GM12865 (cell line): ENCODE measurements around the gene SYNJ2.

Source experiments
- DNase-seq: peaks from one replicate; pipeline ENCODE4 v3.0.0; 2010; ENCODE audit warnings: low read depth
- H3K4me3 ChIP-seq: 2 replicates; pipeline ENCODE4 v1.5.1; 2011; ENCODE audit warnings: mild to moderate bottlenecking, low read depth, low read length, control low read depth
- TF ChIP-seq, protein P1 (sequence below): IDR thresholded peaks from 2 replicates; pipeline ENCODE4 v1.5.1; 2011; ENCODE audit warnings: low read length, control low read depth, low read depth, inconsistent platforms; ENCODE audit not compliant: insufficient read depth; ENCODE audit errors: missing control alignments

SYNJ2 gene

DNA sequence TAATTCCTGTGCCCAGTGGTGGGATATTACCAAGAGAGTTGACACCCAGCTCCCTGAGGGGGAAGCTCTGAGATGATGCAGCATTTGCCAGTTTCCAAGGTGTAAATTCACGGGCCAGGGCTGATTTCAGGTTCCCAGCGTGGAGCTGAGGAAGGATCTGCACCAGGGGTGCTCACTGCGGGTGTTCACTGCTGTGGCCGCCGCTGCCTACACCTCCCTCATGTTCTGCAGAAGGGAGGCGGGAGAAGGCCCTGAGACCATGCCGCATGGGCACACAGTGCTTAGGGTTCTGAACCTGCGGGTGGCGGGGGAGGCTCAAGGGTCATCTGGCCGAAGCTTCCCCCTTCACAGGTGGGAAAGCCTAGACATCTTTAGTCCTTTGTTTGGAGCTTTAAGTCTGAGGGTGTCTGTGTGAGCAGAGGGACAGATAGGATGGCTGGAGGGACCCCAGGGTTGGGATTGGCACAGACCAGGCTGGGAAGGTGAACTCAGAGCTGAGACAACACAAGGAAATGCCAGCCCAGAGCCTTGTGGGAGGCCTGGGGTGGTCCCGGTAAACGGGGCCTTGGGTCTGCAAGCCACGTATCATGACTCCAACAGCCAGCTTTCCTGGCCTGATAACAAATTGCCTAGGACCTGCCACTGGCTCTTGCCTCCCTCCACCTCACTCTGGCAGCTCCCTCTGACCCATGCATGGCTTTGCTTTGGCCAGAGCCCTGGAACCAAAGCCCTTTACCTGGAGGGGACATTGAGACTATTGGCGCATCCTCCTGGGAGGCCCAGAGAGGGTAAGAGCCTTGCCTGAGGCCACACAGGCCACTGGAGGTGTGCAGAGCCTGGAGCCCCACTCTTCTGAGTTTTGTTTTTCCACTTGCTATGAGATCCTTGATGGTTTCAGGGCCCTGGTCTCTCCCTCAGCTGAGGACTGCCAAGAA is 40.4 kb downstream of the SYNJ2 start:
- no peak overlapping the region for H3K4me3 ChIP-seq
- TF ChIP-seq, protein P1, sequence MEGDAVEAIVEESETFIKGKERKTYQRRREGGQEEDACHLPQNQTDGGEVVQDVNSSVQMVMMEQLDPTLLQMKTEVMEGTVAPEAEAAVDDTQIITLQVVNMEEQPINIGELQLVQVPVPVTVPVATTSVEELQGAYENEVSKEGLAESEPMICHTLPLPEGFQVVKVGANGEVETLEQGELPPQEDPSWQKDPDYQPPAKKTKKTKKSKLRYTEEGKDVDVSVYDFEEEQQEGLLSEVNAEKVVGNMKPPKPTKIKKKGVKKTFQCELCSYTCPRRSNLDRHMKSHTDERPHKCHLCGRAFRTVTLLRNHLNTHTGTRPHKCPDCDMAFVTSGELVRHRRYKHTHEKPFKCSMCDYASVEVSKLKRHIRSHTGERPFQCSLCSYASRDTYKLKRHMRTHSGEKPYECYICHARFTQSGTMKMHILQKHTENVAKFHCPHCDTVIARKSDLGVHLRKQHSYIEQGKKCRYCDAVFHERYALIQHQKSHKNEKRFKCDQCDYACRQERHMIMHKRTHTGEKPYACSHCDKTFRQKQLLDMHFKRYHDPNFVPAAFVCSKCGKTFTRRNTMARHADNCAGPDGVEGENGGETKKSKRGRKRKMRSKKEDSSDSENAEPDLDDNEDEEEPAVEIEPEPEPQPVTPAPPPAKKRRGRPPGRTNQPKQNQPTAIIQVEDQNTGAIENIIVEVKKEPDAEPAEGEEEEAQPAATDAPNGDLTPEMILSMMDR, result no peak
- no peak for DNase-seq

DNA sequence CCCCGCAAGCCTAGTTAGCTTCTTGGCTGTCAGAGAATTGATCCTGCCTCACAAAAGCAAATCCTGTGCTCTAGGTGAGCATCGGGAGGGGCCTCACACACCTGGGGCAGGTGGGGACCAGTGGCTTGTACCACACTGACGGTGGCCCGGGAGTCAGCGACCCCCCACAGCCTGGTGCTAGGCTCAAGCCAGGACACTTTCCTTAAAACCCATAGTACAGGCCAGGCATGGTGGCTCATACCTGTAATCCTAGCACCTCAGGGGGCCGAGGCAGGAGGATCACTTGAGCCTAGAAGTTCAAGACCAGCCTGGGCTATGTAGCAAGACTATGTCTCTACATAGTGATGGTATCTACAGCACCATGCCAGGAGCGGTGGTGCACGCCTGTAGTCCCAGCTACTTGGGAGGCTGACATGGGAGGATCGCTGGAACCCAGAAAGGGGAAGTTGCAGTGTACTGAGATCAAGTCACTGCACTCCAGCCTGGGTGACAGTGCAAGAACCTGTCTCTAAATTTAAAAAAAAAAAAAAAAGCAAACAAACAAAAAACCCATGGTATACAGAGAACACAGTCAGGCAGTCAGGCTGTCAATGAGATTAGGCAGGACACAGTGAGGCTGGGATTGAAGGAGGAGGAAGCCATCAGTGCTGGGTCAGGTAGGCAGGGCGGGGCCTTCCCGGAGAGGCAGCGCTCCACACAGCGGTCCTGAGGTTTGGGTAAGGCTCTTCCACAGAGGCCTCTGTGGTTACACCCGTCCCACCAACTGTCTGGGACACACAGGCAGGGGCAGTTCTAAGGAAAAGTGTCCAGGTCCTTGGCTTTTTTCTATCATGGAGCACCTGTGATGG is 41.3 kb downstream of the SYNJ2 start:
- TF ChIP-seq, protein P1, result no peak
- no peak for DNase-seq
- H3K4me3 ChIP-seq, result no peak overlapping the region

DNA sequence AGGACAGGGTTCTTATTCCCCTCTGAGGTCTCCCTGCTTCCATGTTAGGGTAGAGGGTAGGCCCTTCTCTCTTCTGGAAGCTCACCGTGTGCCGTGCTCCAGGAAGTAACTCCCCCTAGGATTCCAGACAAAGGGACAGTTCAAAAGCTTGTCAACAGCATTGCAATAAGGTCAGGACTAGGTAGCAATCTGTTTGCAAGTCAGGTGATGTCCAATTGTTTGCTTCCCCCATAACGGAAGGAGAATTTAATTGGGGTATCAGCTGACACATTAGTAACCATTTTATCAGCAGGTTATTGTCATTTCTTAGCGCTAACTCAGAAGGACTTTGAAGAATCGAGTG is 41.9 kb downstream of the SYNJ2 start:
- TF ChIP-seq, protein P1, result no peak
- no peak for DNase-seq
- no peak overlapping the region for H3K4me3 ChIP-seq

DNA sequence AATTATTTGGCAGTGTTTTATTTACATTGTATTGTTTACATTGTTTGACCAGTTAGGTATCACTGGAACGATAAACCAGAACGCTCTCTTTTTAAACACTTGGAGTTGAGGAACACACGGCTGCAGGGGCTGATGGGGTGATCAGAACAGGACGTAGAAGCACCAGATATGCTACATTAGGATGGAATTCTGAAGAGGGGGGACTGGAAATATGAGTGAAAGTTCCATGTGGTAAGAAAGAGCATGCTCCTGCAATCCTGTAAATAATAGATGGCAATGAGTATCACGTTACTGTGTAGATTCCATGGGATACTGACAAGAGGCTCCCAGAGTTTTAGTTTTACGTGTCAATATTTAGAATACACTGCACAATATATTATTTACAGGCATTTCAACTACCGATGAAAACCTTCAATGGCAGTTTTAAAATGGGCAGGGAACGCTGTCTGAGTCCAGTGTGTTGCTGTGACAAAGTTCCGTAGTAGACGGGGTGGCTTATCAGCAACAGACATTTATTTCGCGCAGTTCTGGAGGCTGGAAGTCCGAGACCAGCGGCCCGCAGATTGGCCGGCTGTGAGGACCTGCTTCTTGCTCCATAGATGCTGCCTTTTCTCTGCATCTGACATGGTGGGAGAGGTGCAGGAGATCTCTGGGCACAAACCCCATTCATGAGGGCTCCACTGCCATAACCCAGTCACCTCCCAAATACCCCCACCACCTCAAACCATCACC is 43.1 kb downstream of the SYNJ2 start:
- no peak for DNase-seq
- H3K4me3 ChIP-seq, result no peak overlapping the region
- TF ChIP-seq, protein P1, result no peak

DNA sequence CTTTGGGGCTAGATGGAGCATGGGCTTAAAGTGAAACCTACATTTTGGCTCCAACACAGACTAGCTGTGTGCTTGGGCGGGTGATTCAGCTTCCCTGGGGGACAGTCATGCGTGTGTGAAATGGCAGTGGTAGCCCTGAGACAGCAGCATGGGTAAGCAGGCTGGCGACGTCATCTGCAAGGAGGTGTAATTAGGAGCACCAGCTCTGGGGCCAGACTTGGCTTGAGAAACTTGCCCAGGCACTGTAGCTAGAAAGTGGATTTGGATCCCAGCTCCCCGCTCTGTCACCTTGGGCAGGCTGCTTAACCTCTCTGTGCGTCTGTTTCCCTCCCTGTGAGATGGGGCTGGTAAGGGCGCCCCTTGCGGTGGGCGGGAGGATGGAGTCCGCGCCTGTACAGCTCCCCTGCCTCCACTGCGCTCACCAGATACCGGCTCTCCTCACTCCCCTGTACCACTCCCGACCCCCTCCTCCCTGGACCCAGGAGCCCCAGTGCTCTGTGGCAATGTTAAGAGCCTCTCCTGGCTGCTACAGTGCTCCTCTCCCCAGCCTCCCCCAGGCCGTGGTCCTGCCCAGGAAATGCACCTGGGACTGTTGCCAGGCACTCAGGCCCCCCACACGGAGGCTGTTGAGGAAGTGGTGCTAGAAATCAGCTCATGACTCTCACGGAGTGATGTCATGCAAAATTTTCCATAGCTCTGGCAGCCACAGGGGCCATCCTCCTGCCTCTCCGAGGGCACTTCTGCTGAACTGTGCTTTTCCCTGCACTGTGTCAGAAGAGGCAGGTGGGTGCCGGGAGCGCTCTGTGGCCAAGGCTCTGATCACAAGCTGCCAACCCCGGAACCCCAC is 44.6 kb downstream of the SYNJ2 start:
- peak overlapping the region; percentile 7; the same call in 1 of the 2 replicates for H3K4me3 ChIP-seq
- TF ChIP-seq, protein P1, result peak; percentile 93
- peak; percentile 74 for DNase-seq
